ENCODE results near the gene DELE1. TPM values are rescaled to one million over a fixed set of nuclear protein-coding genes. Genes with fewer than 3 reads are reported as not detected.

DELE1 gene
- total and polyA plus RNA-seq, 8 donors, result 27.7 to 45.6 (median 34.2) TPM

DNA sequence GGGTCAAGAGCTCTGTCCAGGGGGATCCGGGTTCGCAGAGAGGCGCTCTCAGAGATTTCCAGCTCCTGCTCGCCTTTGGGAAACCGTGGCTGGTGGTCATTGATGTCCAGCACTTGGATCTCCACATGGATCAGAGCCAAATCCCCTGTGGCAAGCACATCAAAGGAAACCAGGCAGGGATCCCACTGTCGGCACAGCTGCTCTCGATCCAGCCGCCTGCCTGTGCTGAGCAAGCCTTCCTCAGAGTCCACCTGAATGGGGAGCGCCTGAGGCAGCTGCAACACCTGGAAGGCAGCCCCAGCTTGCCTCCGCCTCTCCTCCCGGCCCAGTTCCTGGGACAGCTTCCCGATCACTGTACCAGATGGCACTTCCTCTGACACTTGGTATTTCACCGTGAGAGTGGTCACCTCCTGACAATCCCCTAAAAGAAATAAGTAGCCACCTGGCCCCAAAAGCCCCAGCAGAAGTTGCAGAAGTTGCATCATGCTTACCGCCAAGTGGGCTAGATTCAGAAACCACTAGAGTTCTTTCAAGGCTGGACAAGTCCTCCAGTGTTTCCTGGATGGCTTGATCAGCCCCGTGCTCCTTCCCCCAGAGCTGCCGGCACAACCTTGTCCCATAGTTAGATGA, 33.8 kb downstream of the DELE1 start:
- ATAC-seq, result no peak
- no peak for FAIRE-seq
- no peak for DNase-seq
- Histone ChIP-seq H3K36me3 (no peaks in the 10 kb centered on the region), H3K27me3 (no peaks in the 10 kb centered on the region), H3K27ac (no peak overlapping the region), H3K9me3 (no peaks in the 10 kb centered on the region), H3K4me3 (peak overlapping the region in 1 of 4 donors; percentile 12), H3K4me1 (peaks cover 0 to 3% (median 0%) of the 10 kb centered on the region in 3 donors)
- 61 to 66% methylated on average over 16 of the region's 16 CpGs for WGBS, 2 donors
- intact Hi-C loops (cut with DNase I), result loop anchor here in 2 of 3 donors (5.0 to 10.0 kb wide), 3 partner anchors 73 to 270 kb away; no protein-coding TSS in a partner anchor
- TF ChIP-seq CTCF (IDR thresholded peaks at IDR 0.05), result no peak

DNA sequence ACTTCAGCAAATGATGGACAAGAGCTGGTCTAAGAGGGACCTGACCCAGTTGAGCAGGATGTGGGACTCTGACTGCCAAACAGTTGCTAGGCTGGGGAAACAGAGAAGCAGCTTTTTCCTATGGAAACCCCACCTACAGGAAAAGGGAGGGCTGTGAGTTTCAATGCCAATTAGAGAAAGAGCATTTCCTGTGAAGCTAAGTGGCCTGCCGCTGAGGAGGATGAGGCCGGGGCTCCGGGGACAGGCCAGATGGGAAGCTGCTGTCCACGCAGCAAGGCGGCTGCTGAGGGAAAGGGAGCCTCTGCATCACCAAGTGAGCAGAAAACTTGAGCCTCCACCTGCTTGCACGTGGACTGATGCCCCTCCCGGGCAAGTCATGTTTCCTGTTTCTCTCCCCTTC, 34.4 kb downstream of the DELE1 start, which contains the start of gene PCDH12:
Gene PCDH12, minus strand, starts transcription at position 90 of the 400 bp plus-strand sequence. CDS start 351 bp downstream, outside the sequence.
- Histone ChIP-seq H3K27me3 (no peaks in the 10 kb centered on the region), H3K36me3 (no peaks in the 10 kb centered on the region), H3K4me1 (peaks cover 0 to 3% (median 0%) of the 10 kb centered on the region in 3 donors), H3K4me3 (peak within 1 kb of the TSS in 1 of 4 donors; percentile 12), H3K27ac (no peak within 1 kb of the TSS), H3K9me3 (no peaks in the 10 kb centered on the region)
- no peak for FAIRE-seq
- TF ChIP-seq CTCF (IDR thresholded peaks at IDR 0.05), result no peak
- intact Hi-C loops (cut with DNase I), result loop anchor here in 2 of 3 donors (5.0 to 10.0 kb wide), 3 partner anchors 73 to 271 kb away; no protein-coding TSS in a partner anchor
- whole genome bisulfite sequencing, 2 donors, result 43 to 56% methylated on average over 7 of the region's 7 CpGs
- DNase-seq, result no peak
- ATAC-seq, result peak in 1 of 4 donors; percentile 22

DNA sequence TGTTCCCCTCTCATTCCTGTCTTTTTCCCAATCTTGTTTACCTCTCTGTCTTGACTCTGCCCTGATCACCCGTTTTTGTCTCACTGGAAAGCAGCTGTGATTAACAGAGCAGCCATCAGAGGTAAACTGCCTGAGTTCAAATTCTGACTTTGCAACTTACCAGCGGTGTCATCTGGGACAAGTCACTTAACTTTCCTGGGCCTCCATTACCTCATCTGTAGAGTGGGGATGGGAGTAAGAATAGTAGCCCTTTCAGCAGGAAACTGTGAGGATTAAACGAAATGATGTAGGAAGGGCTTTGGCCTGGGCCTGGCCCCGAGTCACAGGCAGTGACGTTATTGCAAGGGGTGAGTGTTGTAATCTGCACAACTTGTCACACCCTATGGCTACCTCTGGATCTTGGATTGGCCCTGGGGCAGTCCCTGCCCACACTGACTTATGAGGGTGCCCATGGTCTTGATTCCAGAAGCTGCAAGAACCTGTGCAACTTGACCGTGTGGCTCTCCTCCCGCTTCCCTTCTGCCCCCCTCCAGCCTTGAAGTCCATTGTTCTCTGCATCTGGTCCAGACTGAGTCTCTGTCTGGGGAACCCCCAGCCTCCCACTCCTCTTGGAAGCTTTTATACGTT, 35.0 kb downstream of the DELE1 start:
- ATAC-seq, result peak in 1 of 4 donors; percentile 17
- intact Hi-C loops (cut with DNase I), result loop anchor here in 2 of 3 donors (5.0 to 10.0 kb wide), 3 partner anchors 74 to 271 kb away; no protein-coding TSS in a partner anchor

DNA sequence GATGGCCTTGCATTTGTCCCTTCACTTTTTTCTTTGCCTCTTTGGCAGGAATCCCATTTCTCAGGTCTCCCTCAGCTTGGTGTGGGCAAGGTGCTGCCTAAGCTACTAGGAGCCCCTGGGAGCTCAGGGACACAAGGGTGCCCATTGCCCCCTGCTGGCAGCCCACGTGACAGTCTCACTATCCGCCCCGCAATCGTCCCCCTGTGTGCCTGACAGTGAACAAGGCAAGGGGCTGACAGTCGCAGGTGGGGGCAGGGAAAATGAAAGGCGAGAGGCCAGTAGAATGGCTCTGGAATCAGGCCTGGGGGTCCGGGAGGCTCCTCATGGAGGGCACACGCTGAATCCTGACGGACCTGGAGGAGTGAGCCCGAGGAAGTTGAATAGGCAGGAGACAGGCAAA, 36.3 kb downstream of the DELE1 start:
- Histone ChIP-seq H3K4me3 (no peak overlapping the region), H3K27ac (no peak overlapping the region), H3K27me3 (no peaks in the 10 kb centered on the region), H3K9me3 (no peaks in the 10 kb centered on the region), H3K36me3 (no peaks in the 10 kb centered on the region), H3K4me1 (peaks cover 0 to 3% (median 0%) of the 10 kb centered on the region in 3 donors)
- peak in 2 of 6 donors; percentile 37 to 73 for DNase-seq
- intact Hi-C loops (cut with DNase I), result no loop called here
- no peak for FAIRE-seq
- no peak for TF ChIP-seq CTCF (IDR thresholded peaks at IDR 0.05)
- peak in 3 of 4 donors; percentile 34 to 39 (median 37) for ATAC-seq
- 46 to 54% methylated on average over 10 of the region's 10 CpGs for WGBS, 2 donors

More for the DNA sequence above, 35.0 kb downstream of the DELE1 start:
- peaks cover 0 to 3% (median 0%) of the 10 kb centered on the region in 3 donors for H3K4me1 ChIP-seq
- H3K27ac ChIP-seq, result no peak overlapping the region
- FAIRE-seq, result no peak
- no peaks in the 10 kb centered on the region for H3K27me3 ChIP-seq
- H3K9me3 ChIP-seq, result no peaks in the 10 kb centered on the region
- no peak for TF ChIP-seq CTCF (IDR thresholded peaks at IDR 0.05)
- H3K36me3 ChIP-seq, result no peaks in the 10 kb centered on the region
- DNase-seq, result no peak
- H3K4me3 ChIP-seq, result no peak overlapping the region
- WGBS, 2 donors, result 58 to 68% methylated on average over 8 of the region's 8 CpGs

All from pancreas (tissue), 10 donors.